NB4 (cell line): ENCODE data around the gene MAU2.

Experiments used
- DNase-seq: peaks from one replicate; pipeline ENCODE4 v3.0.0; 2010; ENCODE audit warnings: low read depth
- H3K4me3 ChIP-seq: one replicate; pipeline ENCODE4 v1.5.1; 2011; ENCODE audit warnings: mild to moderate bottlenecking, low read depth, low read length, moderate library complexity
- MAX ChIP-seq: IDR thresholded peaks from 2 replicates; pipeline ENCODE4 v1.6.1; 2011; ENCODE audit warnings: low read depth, low read length
- MYC ChIP-seq: IDR thresholded peaks from 2 replicates; pipeline ENCODE4 v1.6.1; 2011; ENCODE audit warnings: low read depth, low read length
- POLR2A ChIP-seq: IDR thresholded peaks from 2 replicates; pipeline ENCODE4 v1.6.1; 2011; ENCODE audit warnings: mild to moderate bottlenecking; ENCODE audit not compliant: insufficient read length; ENCODE audit errors: extremely low read depth
- TF ChIP-seq, protein P1 (sequence below): IDR thresholded peaks from one replicate; pipeline ENCODE4 v1.5.1; 2012; ENCODE audit warnings: low read depth, low read length

MAU2 gene

GRCh38 chr19:19335408-19336158, 15.0 kb downstream of the MAU2 start:
- DNase-seq, result no peak
- TF ChIP-seq, protein P1, sequence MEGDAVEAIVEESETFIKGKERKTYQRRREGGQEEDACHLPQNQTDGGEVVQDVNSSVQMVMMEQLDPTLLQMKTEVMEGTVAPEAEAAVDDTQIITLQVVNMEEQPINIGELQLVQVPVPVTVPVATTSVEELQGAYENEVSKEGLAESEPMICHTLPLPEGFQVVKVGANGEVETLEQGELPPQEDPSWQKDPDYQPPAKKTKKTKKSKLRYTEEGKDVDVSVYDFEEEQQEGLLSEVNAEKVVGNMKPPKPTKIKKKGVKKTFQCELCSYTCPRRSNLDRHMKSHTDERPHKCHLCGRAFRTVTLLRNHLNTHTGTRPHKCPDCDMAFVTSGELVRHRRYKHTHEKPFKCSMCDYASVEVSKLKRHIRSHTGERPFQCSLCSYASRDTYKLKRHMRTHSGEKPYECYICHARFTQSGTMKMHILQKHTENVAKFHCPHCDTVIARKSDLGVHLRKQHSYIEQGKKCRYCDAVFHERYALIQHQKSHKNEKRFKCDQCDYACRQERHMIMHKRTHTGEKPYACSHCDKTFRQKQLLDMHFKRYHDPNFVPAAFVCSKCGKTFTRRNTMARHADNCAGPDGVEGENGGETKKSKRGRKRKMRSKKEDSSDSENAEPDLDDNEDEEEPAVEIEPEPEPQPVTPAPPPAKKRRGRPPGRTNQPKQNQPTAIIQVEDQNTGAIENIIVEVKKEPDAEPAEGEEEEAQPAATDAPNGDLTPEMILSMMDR, result no peak
- TF ChIP-seq MYC (no peak), POLR2A (no peak), MAX (no peak)
- no peak overlapping the region for H3K4me3 ChIP-seq

DNA sequence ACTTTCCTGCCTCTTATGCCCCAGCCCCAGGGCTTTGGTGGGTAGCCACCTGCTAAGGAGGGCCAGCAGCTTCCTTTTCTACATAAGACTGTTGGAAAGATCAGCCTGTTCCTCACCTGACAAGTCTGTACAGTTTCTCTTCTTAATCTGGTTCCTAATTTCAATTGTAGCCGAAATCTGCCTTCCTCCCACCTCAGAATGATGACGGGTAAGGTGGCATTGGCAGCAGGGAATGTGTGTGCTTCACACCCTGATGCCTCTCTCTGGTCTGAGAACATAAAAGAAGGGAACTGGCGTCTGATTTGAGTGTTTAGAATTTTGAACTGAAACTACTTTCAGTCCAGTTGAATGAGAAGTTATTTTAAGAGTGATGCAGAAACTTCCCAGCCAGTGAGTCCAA, 16.0 kb downstream of the MAU2 start:
- TF ChIP-seq MAX (no peak), MYC (no peak), POLR2A (no peak)
- TF ChIP-seq, protein P1, result no peak
- H3K4me3 ChIP-seq, result no peak overlapping the region
- no peak for DNase-seq

GRCh38 chr19:19337120-19337519, 16.5 kb downstream of the MAU2 start:
- DNase-seq, result no peak
- no peak overlapping the region for H3K4me3 ChIP-seq
- TF ChIP-seq, protein P1, result no peak
- TF ChIP-seq POLR2A (no peak), MAX (no peak), MYC (no peak)

DNA sequence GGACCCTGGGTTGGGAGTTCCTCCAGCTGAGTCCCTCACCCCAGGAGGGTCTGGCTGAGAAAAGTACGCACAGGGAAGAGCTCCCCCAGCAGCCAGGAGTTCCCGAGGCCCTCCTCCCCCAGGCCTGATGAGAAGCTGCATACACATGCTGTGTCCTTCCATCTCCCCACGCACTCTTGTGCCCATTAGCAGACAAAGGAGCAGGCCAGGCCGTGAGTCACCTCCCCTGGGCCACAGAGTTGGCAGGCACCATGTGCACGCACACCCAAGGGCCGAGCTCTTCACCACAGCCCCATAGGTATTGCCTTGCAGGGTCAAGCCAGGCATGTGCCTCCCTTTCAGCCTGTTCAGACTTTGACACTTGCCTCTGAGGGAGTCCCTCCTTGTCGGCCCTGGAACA, 17.5 kb downstream of the MAU2 start:
- no peak overlapping the region for H3K4me3 ChIP-seq
- TF ChIP-seq, protein P1, result no peak
- TF ChIP-seq POLR2A (no peak), MAX (no peak), MYC (no peak)
- DNase-seq, result no peak

- no peak for TF ChIP-seq MAX
- TF ChIP-seq POLR2A, result no peak
- TF ChIP-seq, protein P1, result no peak
- TF ChIP-seq MYC, result no peak
- no peak for DNase-seq
- no peak overlapping the region for H3K4me3 ChIP-seq
Observed at GRCh38 chr19:19341026-19341425, 20.4 kb downstream of the MAU2 start.
